HEK293 (cell line): ENCODE data around the gene TMEM198.

Experiments
- CTCF ChIA-PET: fragments of 350-600 bp; formaldehyde crosslinking; extraction: SDS; loops from one replicate; lab custom pipeline; 2021; ENCODE audit warnings: antibody characterized with exemption; lab: Yijun Ruan, JAX
- POLR2A ChIA-PET: fragments of 300-600 bp; formaldehyde crosslinking; extraction: SDS; loops from one replicate; lab custom pipeline; 2020; ENCODE audit warnings: antibody characterized with exemption, inconsistent platforms; lab: Yijun Ruan, JAX
- H3K27ac ChIP-seq: fragments of 200-500 bp; sonication (Bioruptor generic); 2 replicates; pipeline ENCODE4 v1.5.1; 2014; ENCODE audit warnings: low read depth, low read length, control low read depth, inconsistent platforms; ENCODE audit errors: extremely low read depth
- H3K36me3 ChIP-seq, 2 experiments: fragments of 200-500 bp in 1 of 2; sonication (Bioruptor generic) in 1 of 2; 1 replicate in 1 of 2; 2 replicates in 1 of 2; pipeline ENCODE4 v1.5.1; 2014 to 2017; ENCODE audit warnings: inconsistent platforms in 2 of 2, low read length in 2 of 2; ENCODE audit not compliant: control insufficient read depth in 2 of 2, insufficient read depth in 1 of 2
- H3K4me1 ChIP-seq: fragments of 200-500 bp; sonication (Bioruptor generic); 2 replicates; pipeline ENCODE4 v1.5.1; 2014; ENCODE audit warnings: mild to moderate bottlenecking, low read length, inconsistent platforms; ENCODE audit not compliant: control insufficient read depth, insufficient read depth
- H3K4me3 ChIP-seq: 2 replicates; pipeline ENCODE4 v1.5.1; 2011; ENCODE audit warnings: low read depth, mild to moderate bottlenecking, control low read depth, low read length, moderate library complexity
- H3K9me3 ChIP-seq: fragments of 200-500 bp; sonication (Bioruptor generic); 2 replicates; pipeline ENCODE4 v1.5.1; 2014; ENCODE audit warnings: low read depth, low read length, inconsistent platforms; ENCODE audit not compliant: control insufficient read depth, insufficient read depth
- ELK4 ChIP-seq: IDR thresholded peaks from 2 replicates; pipeline ENCODE4 v1.6.1; 2011; ENCODE audit warnings: mild to moderate bottlenecking, low read depth, low read length, borderline replicate concordance
- GLI4 ChIP-seq: fragments of 450-650 bp; formaldehyde crosslinking; IDR thresholded peaks from 2 replicates; pipeline ENCODE4 v1.5.1; 2016; ENCODE audit warnings: missing biosample characterization, missing genetic modification characterization
- GLIS1 ChIP-seq: fragments of 450-650 bp; formaldehyde crosslinking; IDR thresholded peaks from 2 replicates; pipeline ENCODE4 v1.5.1; 2016; ENCODE audit warnings: missing biosample characterization, missing genetic modification characterization
- IKZF3 ChIP-seq: fragments of 450-650 bp; IDR thresholded peaks from 2 replicates; pipeline ENCODE4 v1.5.0; 2018; ENCODE audit warnings: missing biosample characterization, mild to moderate bottlenecking, missing genetic modification characterization, moderate library complexity
- KLF16 ChIP-seq: fragments of 450-650 bp; formaldehyde crosslinking; IDR thresholded peaks from 2 replicates; pipeline ENCODE4 v1.5.1; 2017; ENCODE audit warnings: missing biosample characterization, missing genetic modification characterization
- MEIS1 ChIP-seq: sonication (generic); formaldehyde crosslinking; IDR thresholded peaks from 2 replicates; pipeline ENCODE4 v1.8.1; 2022; ENCODE audit warnings: missing genetic modification reagents, mild to moderate bottlenecking, borderline replicate concordance
- PRDM10 ChIP-seq: fragments of 450-650 bp; formaldehyde crosslinking; IDR thresholded peaks from 2 replicates; pipeline ENCODE4 v1.5.1; 2016; ENCODE audit warnings: missing biosample characterization, missing genetic modification characterization
- SP7 ChIP-seq: fragments of 450-650 bp; formaldehyde crosslinking; IDR thresholded peaks from 2 replicates; pipeline ENCODE4 v1.5.1; 2016; ENCODE audit warnings: missing biosample characterization, missing genetic modification characterization
- ZBTB17 ChIP-seq: fragments of 450-650 bp; formaldehyde crosslinking; IDR thresholded peaks from 2 replicates; pipeline ENCODE4 v1.5.1; 2016; ENCODE audit warnings: missing biosample characterization, missing genetic modification characterization
- ZFP3 ChIP-seq: fragments of 450-650 bp; formaldehyde crosslinking; IDR thresholded peaks from 2 replicates; pipeline ENCODE4 v1.5.1; 2016; ENCODE audit warnings: low read depth, missing biosample characterization, missing genetic modification characterization
- ZIC2 ChIP-seq: fragments of 450-650 bp; formaldehyde crosslinking; IDR thresholded peaks from 2 replicates; pipeline ENCODE4 v1.5.1; 2016; ENCODE audit warnings: missing biosample characterization, missing genetic modification characterization
- ZNF10 ChIP-seq: fragments of 450-650 bp; formaldehyde crosslinking; IDR thresholded peaks from 2 replicates; pipeline ENCODE4 v1.5.1; 2017; ENCODE audit warnings: missing biosample characterization, missing genetic modification characterization
- ZNF121 ChIP-seq: fragments of 450-650 bp; formaldehyde crosslinking; IDR thresholded peaks from 2 replicates; pipeline ENCODE4 v1.5.1; 2016; ENCODE audit warnings: missing biosample characterization, missing genetic modification characterization
- ZNF138 ChIP-seq: fragments of 450-650 bp; formaldehyde crosslinking; IDR thresholded peaks from 2 replicates; pipeline ENCODE4 v1.5.1; 2016; ENCODE audit warnings: missing biosample characterization, missing genetic modification characterization, borderline replicate concordance
- ZNF146 ChIP-seq: fragments of 450-650 bp; formaldehyde crosslinking; IDR thresholded peaks from 2 replicates; pipeline ENCODE4 v1.5.1; 2016; ENCODE audit warnings: missing biosample characterization, missing genetic modification characterization
- ZNF202 ChIP-seq: fragments of 450-650 bp; formaldehyde crosslinking; IDR thresholded peaks from 2 replicates; pipeline ENCODE4 v1.5.1; 2016; ENCODE audit warnings: missing biosample characterization, missing genetic modification characterization, borderline replicate concordance
- ZNF223 ChIP-seq: fragments of 450-650 bp; formaldehyde crosslinking; IDR thresholded peaks from 2 replicates; pipeline ENCODE4 v1.5.1; 2016; ENCODE audit warnings: missing biosample characterization, missing genetic modification characterization
- ZNF391 ChIP-seq: fragments of 450-650 bp; formaldehyde crosslinking; IDR thresholded peaks from 2 replicates; pipeline ENCODE4 v1.5.1; 2016; ENCODE audit warnings: low read depth, missing biosample characterization, missing genetic modification characterization, borderline replicate concordance
- ZNF510 ChIP-seq: fragments of 450-650 bp; formaldehyde crosslinking; IDR thresholded peaks from 2 replicates; pipeline ENCODE4 v1.5.1; 2018; ENCODE audit warnings: mild to moderate bottlenecking, missing genetic modification characterization, missing biosample characterization; ENCODE audit not compliant: insufficient replicate concordance
- ZNF514 ChIP-seq: fragments of 450-650 bp; formaldehyde crosslinking; IDR thresholded peaks from 2 replicates; pipeline ENCODE4 v1.5.1; 2016; ENCODE audit warnings: missing biosample characterization, missing genetic modification characterization
- ZNF530 ChIP-seq: fragments of 450-650 bp; formaldehyde crosslinking; IDR thresholded peaks from 2 replicates; pipeline ENCODE4 v1.5.1; 2016; ENCODE audit warnings: low read depth, missing biosample characterization, missing genetic modification characterization
- ZNF596 ChIP-seq: fragments of 450-650 bp; IDR thresholded peaks from 2 replicates; pipeline ENCODE4 v1.5.0; 2018; ENCODE audit warnings: missing biosample characterization, mild to moderate bottlenecking, missing genetic modification characterization, moderate library complexity
- ZNF623 ChIP-seq: fragments of 450-650 bp; formaldehyde crosslinking; IDR thresholded peaks from 2 replicates; pipeline ENCODE4 v1.5.1; 2016; ENCODE audit warnings: missing biosample characterization, missing genetic modification characterization
- ZNF645 ChIP-seq: fragments of 450-650 bp; formaldehyde crosslinking; IDR thresholded peaks from 2 replicates; pipeline ENCODE4; 2016; ENCODE audit warnings: missing biosample characterization, missing genetic modification characterization
- ZNF677 ChIP-seq: fragments of 450-650 bp; IDR thresholded peaks from 2 replicates; pipeline ENCODE4 v1.5.0; 2018; ENCODE audit warnings: missing biosample characterization, mild to moderate bottlenecking, missing genetic modification characterization, moderate library complexity
- ZNF707 ChIP-seq: fragments of 450-650 bp; formaldehyde crosslinking; IDR thresholded peaks from 2 replicates; pipeline ENCODE4 v1.5.1; 2016; ENCODE audit warnings: missing biosample characterization, missing genetic modification characterization
- ZNF768 ChIP-seq: fragments of 450-650 bp; formaldehyde crosslinking; IDR thresholded peaks from 2 replicates; pipeline ENCODE4 v1.5.1; 2018; ENCODE audit warnings: missing biosample characterization, mild to moderate bottlenecking, missing genetic modification characterization
- ZNF777 ChIP-seq: fragments of 450-650 bp; formaldehyde crosslinking; IDR thresholded peaks from 2 replicates; pipeline ENCODE4 v1.5.1; 2017; ENCODE audit warnings: missing biosample characterization, missing genetic modification characterization, borderline replicate concordance
- ZSCAN16 ChIP-seq: fragments of 450-650 bp; formaldehyde crosslinking; IDR thresholded peaks from 2 replicates; pipeline ENCODE4 v1.5.1; 2016; ENCODE audit warnings: missing biosample characterization, missing genetic modification characterization

The TMEM198 gene

GRCh38 chr2:219539926-219540678, 3.7 kb upstream of the TMEM198 start:
- CTCF ChIA-PET = interaction anchor here (0.6 to 7.2 kb wide), 25 partner anchors 10 to 449 kb away, joined by 3 to 112 read pairs (median 9); partner anchors contain the start of genes GMPPA, INHA, OBSL1 and STK11IP
- H3K36me3 ChIP-seq = peaks cover 0 to 32% of the 10 kb centered on the region in 2 experiments; a peak in 1 of 3 replicates
- no peak for TF ChIP-seq MEIS1 (CRISPR knock-in tag)
- TF ChIP-seq ZFP3 (tag by site-specific recombination) = no peak
- TF ChIP-seq ZNF623 (tag by site-specific recombination) = no peak
- TF ChIP-seq ZSCAN16 = no peak
- TF ChIP-seq ZNF645 (tag by site-specific recombination) = no peak
- no peak for TF ChIP-seq ZNF510 (tag by site-specific recombination)
- TF ChIP-seq ELK4 = no peak
- no peak for TF ChIP-seq KLF16 (tag by site-specific recombination)
- TF ChIP-seq GLIS1 = no peak
- no peak for TF ChIP-seq ZNF202 (tag by site-specific recombination)
- TF ChIP-seq GLI4 (tag by site-specific recombination) = no peak
- TF ChIP-seq ZNF514 (tag by site-specific recombination) = no peak
- no peak for TF ChIP-seq PRDM10
- TF ChIP-seq, all 188 proteins: peak for 0

GRCh38 chr2:219540784-219541504, 2.9 kb upstream of the TMEM198 start:
- Histone ChIP-seq H3K9me3 (no peaks in the 10 kb centered on the region), H3K36me3 (peaks cover 0 to 32% of the 10 kb centered on the region in 2 experiments; a peak in 1 of 3 replicates), H3K4me3 (no peak overlapping the region), H3K27ac (no peak overlapping the region), H3K4me1 (no peaks in the 10 kb centered on the region)
- ChIA-PET POLR2A (interaction anchor here (0.5 to 1.1 kb wide), 3 partner anchors 31 to 94 kb away, joined by 3 to 8 read pairs (median 3); partner anchors contain the start of genes GMPPA, INHA and OBSL1), CTCF (interaction anchor here (0.5 to 7.2 kb wide), 76 partner anchors 10 to 1790 kb away, joined by 3 to 112 read pairs (median 4); partner anchors contain the start of genes GMPPA, INHA, OBSL1 and STK11IP)
- TF ChIP-seq ZNF777 (tag by site-specific recombination) (no peak), ZNF530 (tag by site-specific recombination) (no peak), ZNF707 (tag by site-specific recombination) (no peak), IKZF3 (no peak), ZNF768 (tag by site-specific recombination) (no peak), ZNF138 (tag by site-specific recombination) (no peak), ZIC2 (tag by site-specific recombination) (no peak), ZBTB17 (no peak), ZNF677 (tag by site-specific recombination) (no peak), ZNF596 (no peak), ZNF391 (tag by site-specific recombination) (no peak), ZNF10 (tag by site-specific recombination) (no peak), ZNF223 (tag by site-specific recombination) (no peak), ZNF146 (tag by site-specific recombination) (no peak), SP7 (tag by site-specific recombination) (no peak), ZNF121 (tag by site-specific recombination) (no peak)

More at GRCh38 chr2:219539926-219540678, 3.7 kb upstream of the TMEM198 start:
- Histone ChIP-seq H3K4me3 (no peak overlapping the region), H3K27ac (no peak overlapping the region), H3K4me1 (no peaks in the 10 kb centered on the region), H3K9me3 (no peaks in the 10 kb centered on the region)
- POLR2A ChIA-PET = interaction anchor here (1.1 kb wide), 1 partner anchor 42 kb away, joined by 3 read pairs; the partner anchor contains the start of gene GMPPA
